GM19395 (cell line): Measurements from ENCODE around the gene NTF4.
A peak's percentile ranks its signal among the peaks of the same experiment; 100 is the strongest.
"Not testable (repeated sequence)": the region's sequence is repeated elsewhere in the genome, so short reads cannot be mapped to it uniquely, and the experiment has no call there.

Source experiments
- ATAC-seq: cut with Tn5 transposase; IDR thresholded peaks from one replicate; pipeline ENCODE4 v1.9.1; 2021; ENCODE audit warnings: mild to moderate bottlenecking, moderate library complexity; ENCODE audit not compliant: unreplicated experiment

The NTF4 gene

DNA sequence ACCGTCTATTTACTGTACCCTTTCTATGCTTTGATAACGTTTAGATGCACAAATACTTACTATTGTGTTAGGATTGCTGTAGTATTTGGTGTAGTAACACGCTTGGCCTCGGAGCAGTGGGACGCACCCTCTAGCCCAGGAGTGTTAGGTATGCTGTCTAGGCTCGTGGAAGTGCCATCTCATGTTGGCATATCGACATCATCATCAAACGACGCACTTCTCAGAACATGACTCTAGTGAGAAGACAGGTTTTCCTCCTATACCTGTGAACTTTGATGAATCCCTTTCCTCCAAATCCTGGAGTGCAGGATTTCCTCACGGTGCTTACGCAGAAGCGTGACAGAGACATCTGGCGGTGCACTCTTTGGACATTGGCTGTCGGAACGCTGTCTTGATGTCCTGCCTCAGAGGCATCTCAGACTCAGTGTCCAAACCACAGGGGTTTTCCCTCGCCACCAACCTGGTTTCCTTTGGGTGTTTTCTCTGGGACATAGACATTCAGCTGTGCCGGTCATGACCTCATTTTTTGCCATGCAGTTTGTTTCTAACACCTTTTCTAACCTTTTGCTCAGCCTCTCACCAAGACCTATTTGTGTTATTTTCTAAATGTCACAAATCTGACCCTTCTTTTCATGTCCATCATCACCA lies 26.9 kb upstream of the NTF4 start:
- ATAC-seq: no peak

DNA sequence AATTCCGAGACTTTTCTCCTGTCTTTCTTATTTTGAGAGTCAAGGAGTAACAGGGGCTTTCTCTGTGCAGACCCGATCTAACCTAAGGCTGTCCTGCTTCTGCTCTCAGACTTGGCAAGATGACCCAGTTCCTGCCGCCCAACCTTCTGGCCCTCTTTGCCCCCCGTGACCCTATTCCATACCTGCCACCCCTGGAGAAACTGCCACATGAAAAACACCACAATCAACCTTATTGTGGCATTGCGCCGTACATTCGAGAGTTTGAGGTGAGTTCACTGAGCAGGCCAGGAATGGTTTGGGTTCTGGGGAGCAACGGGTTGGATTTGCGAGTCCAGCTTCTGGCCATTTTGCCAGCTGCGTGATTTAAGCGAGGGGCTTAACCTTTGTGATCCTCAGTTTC lies 21.7 kb upstream of the NTF4 start:
- no peak for ATAC-seq

GRCh38 chr19:49085868-49086232 lies 21.2 kb upstream of the NTF4 start:
- no peak for ATAC-seq

GRCh38 chr19:49085020-49085867 lies 20.6 kb upstream of the NTF4 start, which contains the start of gene SNRNP70:
Gene SNRNP70, plus strand, starts transcription at chr19:49085451. Its CDS starts 964 bp downstream, at chr19:49086415.
- peak; percentile 76 for ATAC-seq

- ATAC-seq: no peak
Measured at GRCh38 chr19:49084206-49085019, 19.8 kb upstream of the NTF4 start.

GRCh38 chr19:49081273-49081672 lies 16.7 kb upstream of the NTF4 start:
- no peak for ATAC-seq

GRCh38 chr19:49080392-49080791 lies 15.8 kb upstream of the NTF4 start:
- no peak for ATAC-seq

GRCh38 chr19:49074869-49075268 lies 10.3 kb upstream of the NTF4 start:
- ATAC-seq: not testable (repeated sequence)

DNA sequence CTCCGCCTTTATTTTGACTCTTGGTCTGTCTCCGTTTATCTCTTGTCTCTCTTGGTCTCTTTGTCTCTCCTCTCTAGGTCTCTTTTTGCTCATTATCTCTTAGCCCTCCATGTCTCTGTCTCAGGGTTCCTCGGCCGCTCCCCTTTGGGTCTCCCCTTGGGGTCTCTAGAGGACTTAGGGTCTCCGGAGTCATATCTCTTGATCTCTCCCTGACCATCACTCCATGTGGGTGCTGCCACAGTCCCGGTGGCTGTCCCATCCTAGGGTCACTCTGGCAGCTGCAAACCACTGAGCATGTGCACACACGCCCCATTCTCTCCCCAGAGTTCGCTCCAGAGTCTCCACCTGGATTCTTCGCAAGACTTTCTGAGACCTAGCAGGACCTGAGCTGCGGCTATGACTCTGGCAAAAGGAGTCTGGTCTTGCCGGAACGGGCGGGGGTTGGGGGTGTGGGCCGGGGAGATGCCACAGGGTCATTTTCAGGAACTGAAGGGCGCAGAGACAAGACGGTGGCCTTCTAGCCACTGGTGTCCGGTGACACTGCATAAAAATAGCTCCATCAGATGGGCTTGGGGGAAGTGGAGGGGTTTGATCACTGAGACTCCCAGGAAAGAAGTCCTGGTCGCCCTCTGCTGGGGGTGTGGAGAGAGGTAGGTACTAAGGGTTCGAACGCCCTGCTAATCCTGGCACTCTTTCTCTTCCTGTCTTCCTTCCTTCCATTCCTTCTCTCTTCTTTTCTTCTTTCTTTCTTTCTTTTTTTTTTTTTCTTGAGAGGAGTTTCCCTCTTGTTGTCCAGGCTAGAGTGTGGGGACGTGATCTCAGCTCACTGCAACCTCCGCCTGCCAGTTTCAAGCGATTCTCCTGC lies 9.1 kb upstream of the NTF4 start:
- ATAC-seq: no peak

DNA sequence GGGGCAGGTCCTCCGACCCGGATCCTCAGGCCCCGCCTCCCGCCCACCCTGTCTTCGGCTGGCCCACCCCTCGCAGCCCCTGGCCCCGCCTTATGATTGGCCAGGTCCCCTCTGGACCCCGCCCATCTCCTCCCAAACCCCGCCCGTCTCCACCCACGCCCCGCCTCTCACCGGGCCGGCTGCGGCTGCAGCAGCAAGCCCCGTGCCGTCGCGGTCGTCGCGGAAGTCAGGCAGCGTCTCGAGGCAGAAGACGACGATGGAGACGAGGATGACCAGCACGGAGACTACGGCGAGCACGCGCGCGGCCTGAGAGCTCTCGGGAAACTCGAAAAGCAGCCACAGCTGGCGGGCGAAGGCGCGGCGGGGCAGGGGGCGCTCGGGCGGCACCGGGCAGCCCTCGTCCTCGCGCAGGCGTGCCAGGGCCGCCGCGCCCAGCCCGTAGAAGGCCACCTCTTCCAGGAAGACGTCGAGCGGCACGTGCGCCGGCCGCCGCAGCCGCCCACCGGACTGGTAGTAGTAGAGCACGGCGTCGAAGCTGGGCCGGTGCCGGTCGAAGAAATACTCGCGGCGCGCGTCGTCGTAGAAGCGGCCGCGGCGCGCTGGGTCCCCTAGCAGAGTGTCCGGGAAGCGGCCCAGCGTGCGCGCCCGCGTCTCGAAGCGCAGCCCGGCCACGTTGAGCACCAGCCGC lies 7.4 kb upstream of the NTF4 start:
- no peak for ATAC-seq

GRCh38 chr19:49070416-49070815 lies 5.8 kb upstream of the NTF4 start:
- ATAC-seq: no peak

DNA sequence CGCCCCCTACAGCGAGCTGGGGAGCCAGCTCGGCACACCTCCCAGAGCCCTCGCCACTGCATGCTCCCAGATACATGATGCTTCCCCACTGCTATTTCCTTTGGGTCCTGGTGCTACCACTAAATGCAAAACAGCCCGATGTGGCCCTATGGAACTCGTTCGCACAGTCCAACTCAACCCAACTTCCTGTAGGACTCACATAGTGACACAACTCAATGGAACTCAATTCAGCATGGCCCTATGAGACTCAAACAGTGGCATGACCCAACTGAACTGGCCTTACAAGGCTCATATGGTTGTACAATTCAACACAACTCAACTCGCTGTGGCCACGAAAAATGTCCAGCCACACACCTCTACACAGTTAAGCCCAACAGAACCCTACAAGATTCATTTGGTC lies 4.4 kb upstream of the NTF4 start:
- no peak for ATAC-seq

GRCh38 chr19:49067554-49067953 lies 2.9 kb upstream of the NTF4 start:
- ATAC-seq: no peak

DNA sequence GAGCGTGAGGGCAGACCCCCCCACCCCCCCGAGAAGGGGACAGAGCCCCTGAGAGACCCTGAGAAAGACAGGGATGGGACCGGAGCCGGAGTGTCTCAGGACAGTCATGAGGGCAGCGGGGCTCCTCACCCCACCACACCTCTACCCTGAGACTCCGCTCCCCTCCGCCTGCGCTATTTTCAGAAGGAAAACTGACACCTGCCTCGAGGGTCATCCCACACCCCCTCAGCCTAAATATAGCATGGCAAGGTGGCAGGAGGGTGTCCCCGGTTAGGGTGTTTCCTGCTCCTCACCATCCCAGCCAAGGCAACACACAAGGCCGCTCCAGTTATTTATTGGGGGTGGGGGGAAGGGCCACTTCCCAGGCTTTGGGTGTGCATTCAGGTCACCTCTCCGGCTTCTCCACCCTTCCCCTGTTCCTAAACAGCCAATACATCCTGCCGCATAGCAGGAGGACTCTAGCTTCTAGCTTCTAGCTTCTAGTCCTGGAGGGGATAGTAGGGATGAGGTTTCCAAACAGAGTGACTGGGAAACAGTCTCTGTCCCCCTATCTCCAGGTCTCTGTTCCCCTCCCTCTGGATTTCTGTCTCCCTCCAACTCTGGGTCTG lies 1.4 kb upstream of the NTF4 start:
- ATAC-seq: no peak

GRCh38 chr19:49064029-49064629 lies 489 bp downstream of the NTF4 start:
- ATAC-seq: no peak

GRCh38 chr19:49061445-49061844 lies 3.2 kb downstream of the NTF4 start:
- ATAC-seq: no peak

- ATAC-seq: no peak
Measured at GRCh38 chr19:49061000-49061399, 3.6 kb downstream of the NTF4 start.

DNA sequence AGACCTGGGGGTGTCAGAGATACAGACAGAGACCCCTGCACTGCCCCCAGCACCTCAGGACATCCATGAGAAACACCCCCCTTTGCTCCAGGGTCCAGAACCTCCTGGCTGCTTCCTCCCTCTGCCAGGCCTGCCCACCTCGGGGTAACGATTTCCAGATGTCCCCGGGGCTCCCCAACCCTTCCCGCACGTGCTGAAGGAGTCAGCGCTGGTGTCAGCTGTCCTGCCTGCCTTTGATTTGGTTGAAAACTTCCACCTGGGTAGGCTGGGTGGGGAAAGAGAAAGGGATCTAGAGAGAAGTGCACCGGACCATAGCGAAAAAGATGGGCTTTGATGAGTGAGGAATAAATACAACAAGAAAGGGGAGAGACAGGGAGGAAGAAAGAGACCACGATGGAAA lies 5.6 kb downstream of the NTF4 start:
- ATAC-seq: no peak

- no peak for ATAC-seq
Measured at GRCh38 chr19:49058562-49058961, 6.1 kb downstream of the NTF4 start.
